Measurements from ENCODE around the gene TNRC6C.
"Not testable (repeated sequence)": the region's sequence is repeated elsewhere in the genome, so short reads cannot be mapped to it uniquely, and the experiment has no call there.

The TNRC6C gene

GRCh38 chr17:78075011-78075410 lies 116.5 kb downstream of the TNRC6C start:
- no peak overlapping the region for H3K4me3 ChIP-seq (ENCODE audit: low read depth, low read length)
- TF ChIP-seq CTCF (IDR thresholded peaks at IDR 0.05; ENCODE audit: low read depth, low read length) = no peak

- H3K4me3 ChIP-seq (ENCODE audit: low read depth, low read length) = no peak overlapping the region
Observed at GRCh38 chr17:78075545-78075944, 117.0 kb downstream of the TNRC6C start.

GRCh38 chr17:78079253-78079652 lies 120.8 kb downstream of the TNRC6C start:
- no peak overlapping the region for H3K4me3 ChIP-seq (ENCODE audit: low read depth, low read length)
- TF ChIP-seq CTCF (IDR thresholded peaks at IDR 0.05; ENCODE audit: low read depth, low read length) = no peak

More at GRCh38 chr17:78075545-78075944, 117.0 kb downstream of the TNRC6C start:
- TF ChIP-seq CTCF (IDR thresholded peaks at IDR 0.05; ENCODE audit: low read depth, low read length) = no peak

GRCh38 chr17:78081551-78081950 lies 123.0 kb downstream of the TNRC6C start:
- no peak overlapping the region for H3K4me3 ChIP-seq (ENCODE audit: low read depth, low read length)
- TF ChIP-seq CTCF (IDR thresholded peaks at IDR 0.05; ENCODE audit: low read depth, low read length) = no peak

- not testable (repeated sequence) for H3K4me3 ChIP-seq (ENCODE audit: low read depth, low read length)
Observed at GRCh38 chr17:78082355-78082872, 123.9 kb downstream of the TNRC6C start.

- H3K4me3 ChIP-seq (ENCODE audit: low read depth, low read length) = no peak overlapping the region
- TF ChIP-seq CTCF (IDR thresholded peaks at IDR 0.05; ENCODE audit: low read depth, low read length) = no peak
Observed at GRCh38 chr17:78082988-78083387, 124.5 kb downstream of the TNRC6C start.

GRCh38 chr17:78086740-78087139 lies 128.2 kb downstream of the TNRC6C start:
- no peak for TF ChIP-seq CTCF (IDR thresholded peaks at IDR 0.05; ENCODE audit: low read depth, low read length)

GRCh38 chr17:78088529-78088928 lies 130.0 kb downstream of the TNRC6C start:
- TF ChIP-seq CTCF (IDR thresholded peaks at IDR 0.05; ENCODE audit: low read depth, low read length) = no peak
- no peak overlapping the region for H3K4me3 ChIP-seq (ENCODE audit: low read depth, low read length)

More at GRCh38 chr17:78086740-78087139, 128.2 kb downstream of the TNRC6C start:
- H3K4me3 ChIP-seq (ENCODE audit: low read depth, low read length) = no peak overlapping the region
